H1 (cell line): ENCODE measurements around the gene LEKR1. TPM values are rescaled to one million over a fixed set of nuclear protein-coding genes. Genes with fewer than 3 reads are reported as not detected.

Experiments used
- CTCF ChIA-PET: fragments of 300-600 bp; sonication (Branson Sonifier 250); formaldehyde crosslinking; loops from one replicate; lab custom pipeline; 2021; ENCODE audit not compliant: partially characterized antibody; lab: Charles Lee
- POLR2A ChIA-PET: fragments of 300-600 bp; sonication (Branson Sonifier 250); formaldehyde crosslinking; loops from one replicate; lab custom pipeline; 2021; ENCODE audit warnings: inconsistent platforms; ENCODE audit not compliant: partially characterized antibody; lab: Charles Lee
- DNase-seq, 2 experiments: peaks; one replicate each; pipeline versions ENCODE4 v3.0.0 to v3.0.0-alpha.2; 2010 to 2022; ENCODE audit warnings: low spot score in 2 of 2, low read depth in 1 of 2, mixed read lengths in 1 of 2
- FAIRE-seq: peaks from 2 replicates; lab custom pipeline; 2011; peaks lifted over from hg19 to GRCh38; lab: Jason Lieb, UNC
- H2AFZ ChIP-seq: 2 replicates; pipeline ENCODE4 v1.8.1; 2012; ENCODE audit warnings: low read length, inconsistent platforms
- H2AK5ac ChIP-seq: 2 replicates; pipeline ENCODE4 v1.6.1; 2013; ENCODE audit warnings: low read depth, low read length
- H2BK120ac ChIP-seq: replicated peaks from 2 replicates; pipeline ENCODE3; 2013; ENCODE audit warnings: low read depth, low read length, inconsistent platforms
- H2BK12ac ChIP-seq: 2 replicates; pipeline ENCODE4 v1.6.1; 2013; ENCODE audit warnings: low read depth, low read length
- H2BK15ac ChIP-seq: 2 replicates; pipeline ENCODE4 v1.6.1; 2013; ENCODE audit warnings: low read length
- H2BK20ac ChIP-seq: 2 replicates; pipeline ENCODE4 v1.6.1; 2013; ENCODE audit warnings: low read length
- H2BK5ac ChIP-seq: 2 replicates; pipeline ENCODE4 v1.6.1; 2013; ENCODE audit warnings: low read depth, low read length
- H3K14ac ChIP-seq: 2 replicates; pipeline ENCODE4 v1.6.1; 2013; ENCODE audit warnings: inconsistent platforms; ENCODE audit not compliant: insufficient read length
- H3K18ac ChIP-seq: 2 replicates; pipeline ENCODE4 v1.6.1; 2013; ENCODE audit warnings: low read length; ENCODE audit errors: extremely low read depth
- H3K23ac ChIP-seq: 2 replicates; pipeline ENCODE4 v1.6.1; 2013; ENCODE audit warnings: inconsistent platforms; ENCODE audit not compliant: insufficient read length
- H3K23me2 ChIP-seq: 2 replicates; pipeline ENCODE4 v1.6.1; 2013; ENCODE audit warnings: low read depth, low read length
- H3K27ac ChIP-seq: 2 replicates; pipeline ENCODE4 v1.6.1; 2011; ENCODE audit warnings: low read depth, low read length, inconsistent platforms
- H3K27me3 ChIP-seq, 4 experiments: replicated peaks in 1 of 4; 1 replicate in 1 of 4; 2 replicates in 3 of 4; pipeline versions ENCODE4 v1.6.1 to v1.8.1; 2011 to 2013; ENCODE audit warnings: low read length in 3 of 4, mild to moderate bottlenecking in 3 of 4, inconsistent platforms in 2 of 4, mixed read lengths in 2 of 4, moderate library complexity in 1 of 4; ENCODE audit not compliant: control insufficient read depth in 3 of 4, insufficient read depth in 3 of 4; ENCODE audit errors: extremely low read depth in 1 of 4
- H3K36me3 ChIP-seq, 4 experiments: 2 replicates each; pipeline versions ENCODE4 v1.6.1 to v1.8.1; 2011 to 2013; ENCODE audit warnings: mild to moderate bottlenecking in 4 of 4, low read length in 3 of 4, moderate library complexity in 2 of 4, control low read depth in 1 of 4, inconsistent platforms in 1 of 4; ENCODE audit not compliant: insufficient read depth in 4 of 4, control insufficient read depth in 2 of 4
- H3K4ac ChIP-seq: replicated peaks from 2 replicates; pipeline ENCODE3; 2013; ENCODE audit warnings: low read length, low read depth, mixed read lengths, inconsistent platforms; ENCODE audit not compliant: insufficient read length
- H3K4me1 ChIP-seq, 4 experiments: replicated peaks in 1 of 4; 1 replicate in 1 of 4; 2 replicates in 3 of 4; pipeline versions ENCODE4 v1.6.1 to v1.8.1; 2011 to 2013; ENCODE audit warnings: low read length in 3 of 4, inconsistent platforms in 2 of 4, mixed read lengths in 1 of 4; ENCODE audit not compliant: insufficient read depth in 4 of 4, control insufficient read depth in 3 of 4
- H3K4me2 ChIP-seq, 2 experiments: 2 replicates each; pipeline versions ENCODE4 v1.6.1 to v1.8.1; 2011 to 2013; ENCODE audit warnings: low read depth in 2 of 2, low read length in 2 of 2, control low read depth in 1 of 2, inconsistent platforms in 1 of 2, mild to moderate bottlenecking in 1 of 2; ENCODE audit not compliant: insufficient read depth in 1 of 2
- H3K4me3 ChIP-seq, 4 experiments: fragments of 200-600, 300-600 bp in 1 of 4; sonication (generic), shearing (Covaris generic), sonication (Bioruptor Twin) in 1 of 4; 2 replicates each; pipeline versions ENCODE4 v1.5.1 to v1.8.1; 2011 to 2016; ENCODE audit warnings: low read length in 4 of 4, low read depth in 3 of 4, control low read depth in 2 of 4, inconsistent platforms in 2 of 4, mild to moderate bottlenecking in 2 of 4, mixed read lengths in 1 of 4, moderate library complexity in 1 of 4; ENCODE audit not compliant: insufficient read depth in 2 of 4; ENCODE audit errors: extremely low read depth in 1 of 4
- H3K56ac ChIP-seq: replicated peaks from 2 replicates; pipeline ENCODE3; 2013; ENCODE audit warnings: low read depth, mild to moderate bottlenecking, mixed read lengths, low read length, inconsistent platforms; ENCODE audit not compliant: insufficient read length
- H3K79me1 ChIP-seq: 2 replicates; pipeline ENCODE4 v1.6.1; 2013; ENCODE audit warnings: low read depth, low read length, control low read depth
- H3K79me2 ChIP-seq, 2 experiments: 2 replicates each; pipeline versions ENCODE4 v1.6.1 to v1.8.1; 2012 to 2013; ENCODE audit warnings: low read length in 2 of 2, mild to moderate bottlenecking in 2 of 2, inconsistent platforms in 1 of 2; ENCODE audit not compliant: insufficient read depth in 2 of 2, control insufficient read depth in 1 of 2
- H3K9ac ChIP-seq, 4 experiments: replicated peaks in 1 of 4; 1 replicate in 1 of 4; 2 replicates in 3 of 4; pipeline versions ENCODE4 v1.6.1 to v1.8.1; 2011 to 2013; ENCODE audit warnings: low read depth in 3 of 4, low read length in 3 of 4, control low read depth in 2 of 4, mild to moderate bottlenecking in 2 of 4, moderate library complexity in 2 of 4, inconsistent platforms in 1 of 4; ENCODE audit errors: extremely low read depth in 1 of 4
- H3K9me3 ChIP-seq, 2 experiments: 2 replicates each; pipeline versions ENCODE4 v1.6.1 to v1.8.1; 2012 to 2013; ENCODE audit warnings: mild to moderate bottlenecking in 2 of 2, moderate library complexity in 2 of 2, control low read depth in 1 of 2, inconsistent platforms in 1 of 2, low read depth in 1 of 2, low read length in 1 of 2, mixed read lengths in 1 of 2; ENCODE audit not compliant: insufficient read depth in 2 of 2
- H4K20me1 ChIP-seq, 2 experiments: replicated peaks in 1 of 2; 2 replicates each; pipeline versions ENCODE3 to v1.8.1; 2011 to 2013; ENCODE audit warnings: inconsistent platforms in 2 of 2, low read length in 2 of 2, mild to moderate bottlenecking in 1 of 2; ENCODE audit not compliant: insufficient read depth in 2 of 2, control insufficient read depth in 1 of 2
- H4K5ac ChIP-seq: 2 replicates; pipeline ENCODE4 v1.6.1; 2013; ENCODE audit warnings: low read length, low read depth, mixed read lengths, inconsistent platforms; ENCODE audit not compliant: insufficient read length
- H4K8ac ChIP-seq: 2 replicates; pipeline ENCODE4 v1.8.0; 2013; ENCODE audit warnings: mild to moderate bottlenecking, moderate library complexity, low read length, inconsistent platforms; ENCODE audit not compliant: insufficient read depth; ENCODE audit errors: extremely low read depth
- H4K91ac ChIP-seq: replicated peaks from 2 replicates; pipeline ENCODE3; 2013; ENCODE audit warnings: low read length, mixed read lengths, inconsistent platforms; ENCODE audit not compliant: insufficient read length
- HDAC2 ChIP-seq, 2 experiments: fragments of 300-600 bp in 1 of 2; sonication (generic) in 1 of 2; IDR thresholded peaks; 2 replicates each; pipeline ENCODE4 v1.6.1; 2011 to 2012; ENCODE audit warnings: low read depth in 2 of 2, low read length in 2 of 2, mild to moderate bottlenecking in 2 of 2, moderate library complexity in 2 of 2, borderline replicate concordance in 1 of 2, inconsistent platforms in 1 of 2
- SUZ12 ChIP-seq: fragments of 200-600 bp; sonication (generic); IDR thresholded peaks from 2 replicates; pipeline ENCODE4 v1.6.1; 2012; ENCODE audit warnings: mild to moderate bottlenecking, inconsistent platforms, low read length, moderate library complexity, mixed read lengths
- TAF1 ChIP-seq: IDR thresholded peaks from 2 replicates; pipeline ENCODE4 v1.6.1; 2011; ENCODE audit warnings: mild to moderate bottlenecking, low read depth, low read length
- WGBS, 2 experiments: shearing (Covaris generic) in 1 of 2; methylation state at CpG; one replicate each; pipeline versions ENCODE4 v1.1.6 to v1.1.7; 2013 to 2015; ENCODE audit warnings: low lambda C conversion rate in 2 of 2, mixed read lengths in 2 of 2, inconsistent platforms in 1 of 2, low coverage in 1 of 2, missing lambda C conversion rate in 1 of 2; ENCODE audit not compliant: insufficient replicate concordance in 2 of 2, insufficient coverage in 1 of 2, insufficient read length in 1 of 2; ENCODE audit errors: extremely low coverage in 1 of 2, missing lambda C conversion rate in 1 of 2; 5-methylcytosine and 5-hydroxymethylcytosine counted together
- polyA plus RNA-seq, 7 experiments: library from polyadenylated mRNA; depleted of rRNA in 3 of 7; stranded (reverse) in 5 of 7; unstranded in 2 of 7; fragments of >200 nt in 5 of 7; fragments of 200-250 nt in 2 of 7; gene quantifications; 1 replicate in 5 of 7; 2 replicates in 1 of 7; 4 replicates in 1 of 7; pipeline versions ENCODE4 v1.2.1 to v1.2.3, GENCODE V29; 2011 to 2013; ENCODE audit warnings: missing spikeins in 2 of 7, mixed read lengths in 2 of 7
- total RNA-seq: library from RNA; stranded (reverse); fragmentation: NEBNext Ultra II Directional; extraction: Animal tissue kit (Norgen Biotek cat#: 25700); gene quantifications from 2 replicates; pipeline ENCODE4 v1.2.1, GENCODE V29; 2021
- TF ChIP-seq, protein P1 (sequence below): IDR thresholded peaks from 2 replicates; pipeline ENCODE4 v1.6.1; 2012; ENCODE audit warnings: low read length, inconsistent platforms

Gene LEKR1
- total and polyA plus RNA-seq, 2 of the 8 experiments (the other 6 are each of a cell fraction or from before 2014, with no cell fraction given), result 0.08 TPM; not detected in 1

DNA sequence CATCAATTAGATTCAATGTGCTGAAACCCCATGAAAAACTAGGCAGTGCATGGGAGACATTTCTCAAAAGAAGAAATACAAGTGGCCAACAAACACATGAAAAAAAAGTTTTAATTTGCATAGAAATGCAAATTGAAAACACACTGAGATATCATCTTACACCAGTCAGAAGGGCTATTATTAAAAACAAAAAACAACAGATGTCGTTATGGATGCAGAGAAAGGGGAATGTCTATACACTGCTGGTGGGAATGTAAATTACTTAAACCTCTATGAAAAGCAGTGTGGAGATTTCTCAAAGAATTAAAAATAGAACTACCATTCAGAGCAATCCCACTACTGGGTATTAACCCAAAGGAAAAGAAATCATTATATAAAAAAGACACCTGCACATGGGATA is 235.1 kb downstream of the LEKR1 start:
- TF ChIP-seq, protein P1, sequence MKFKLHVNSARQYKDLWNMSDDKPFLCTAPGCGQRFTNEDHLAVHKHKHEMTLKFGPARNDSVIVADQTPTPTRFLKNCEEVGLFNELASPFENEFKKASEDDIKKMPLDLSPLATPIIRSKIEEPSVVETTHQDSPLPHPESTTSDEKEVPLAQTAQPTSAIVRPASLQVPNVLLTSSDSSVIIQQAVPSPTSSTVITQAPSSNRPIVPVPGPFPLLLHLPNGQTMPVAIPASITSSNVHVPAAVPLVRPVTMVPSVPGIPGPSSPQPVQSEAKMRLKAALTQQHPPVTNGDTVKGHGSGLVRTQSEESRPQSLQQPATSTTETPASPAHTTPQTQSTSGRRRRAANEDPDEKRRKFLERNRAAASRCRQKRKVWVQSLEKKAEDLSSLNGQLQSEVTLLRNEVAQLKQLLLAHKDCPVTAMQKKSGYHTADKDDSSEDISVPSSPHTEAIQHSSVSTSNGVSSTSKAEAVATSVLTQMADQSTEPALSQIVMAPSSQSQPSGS, result no peak
- TF ChIP-seq HDAC2 (IDR thresholded peaks at IDR 0.05; ENCODE audit: borderline replicate concordance in 1 of 2, low read depth in 2 of 2, low read length in 2 of 2), result no peak
- no peak for TF ChIP-seq TAF1
- TF ChIP-seq SUZ12, result no peak
- H3K36me3 ChIP-seq, result no peaks in the 10 kb centered on the region
- H4K5ac ChIP-seq, result no peak overlapping the region
- POLR2A ChIA-PET, result no interaction called here
- no peaks in the 10 kb centered on the region for H4K20me1 ChIP-seq
- no peak overlapping the region for H3K4ac ChIP-seq
- FAIRE-seq (no peak), DNase-seq (no peak)
- H3K9me3 ChIP-seq, result no peaks in the 10 kb centered on the region
- H2AFZ ChIP-seq, result no peak overlapping the region
- H2BK15ac ChIP-seq, result no peak overlapping the region
- H4K8ac ChIP-seq, result no peak overlapping the region
- H3K4me2 ChIP-seq, result no peak overlapping the region
- no peak overlapping the region for H3K4me3 ChIP-seq
- H2BK5ac ChIP-seq, result no peak overlapping the region
- no peak overlapping the region for H3K9ac ChIP-seq
- CTCF ChIA-PET, result no interaction called here
- no peaks in the 10 kb centered on the region for H3K79me2 ChIP-seq
- no peak overlapping the region for H3K27ac ChIP-seq
- H3K4me1 ChIP-seq, result peaks cover 4 to 15% (median 9%) of the 10 kb centered on the region in 4 experiments
- 95% methylated on average over 1 of the region's 1 CpG; no CpG with 5 or more reads in 1 of the 2 experiments for whole genome bisulfite sequencing, 2 experiments
- H3K14ac ChIP-seq, result no peak overlapping the region
- no peaks in the 10 kb centered on the region for H3K23me2 ChIP-seq
- H3K18ac ChIP-seq, result no peak overlapping the region
- no peak overlapping the region for H2BK120ac ChIP-seq
- H4K91ac ChIP-seq, result no peak overlapping the region
- H3K27me3 ChIP-seq, result peaks cover 0 to 6% (median 3%) of the 10 kb centered on the region in 4 experiments; a peak in 3 of 7 replicates
- H3K79me1 ChIP-seq, result no peaks in the 10 kb centered on the region
- no peak overlapping the region for H3K56ac ChIP-seq
- no peak overlapping the region for H3K23ac ChIP-seq
- H2AK5ac ChIP-seq, result no peak overlapping the region
- H2BK12ac ChIP-seq, result no peak overlapping the region
- no peak overlapping the region for H2BK20ac ChIP-seq
